ENCODE measurements around the gene PTP4A1.

Gene PTP4A1

GRCh38 chr6:63611560-63611959 is 39.3 kb downstream of the PTP4A1 start:
- TF ChIP-seq, protein P1, sequence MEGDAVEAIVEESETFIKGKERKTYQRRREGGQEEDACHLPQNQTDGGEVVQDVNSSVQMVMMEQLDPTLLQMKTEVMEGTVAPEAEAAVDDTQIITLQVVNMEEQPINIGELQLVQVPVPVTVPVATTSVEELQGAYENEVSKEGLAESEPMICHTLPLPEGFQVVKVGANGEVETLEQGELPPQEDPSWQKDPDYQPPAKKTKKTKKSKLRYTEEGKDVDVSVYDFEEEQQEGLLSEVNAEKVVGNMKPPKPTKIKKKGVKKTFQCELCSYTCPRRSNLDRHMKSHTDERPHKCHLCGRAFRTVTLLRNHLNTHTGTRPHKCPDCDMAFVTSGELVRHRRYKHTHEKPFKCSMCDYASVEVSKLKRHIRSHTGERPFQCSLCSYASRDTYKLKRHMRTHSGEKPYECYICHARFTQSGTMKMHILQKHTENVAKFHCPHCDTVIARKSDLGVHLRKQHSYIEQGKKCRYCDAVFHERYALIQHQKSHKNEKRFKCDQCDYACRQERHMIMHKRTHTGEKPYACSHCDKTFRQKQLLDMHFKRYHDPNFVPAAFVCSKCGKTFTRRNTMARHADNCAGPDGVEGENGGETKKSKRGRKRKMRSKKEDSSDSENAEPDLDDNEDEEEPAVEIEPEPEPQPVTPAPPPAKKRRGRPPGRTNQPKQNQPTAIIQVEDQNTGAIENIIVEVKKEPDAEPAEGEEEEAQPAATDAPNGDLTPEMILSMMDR (IDR thresholded peaks at IDR 0.05; ENCODE audit: borderline replicate concordance, insufficient read depth, low read depth, low read length): no peak
- no peak overlapping the region for H3K4me3 ChIP-seq (ENCODE audit: low read depth, low read length)

DNA sequence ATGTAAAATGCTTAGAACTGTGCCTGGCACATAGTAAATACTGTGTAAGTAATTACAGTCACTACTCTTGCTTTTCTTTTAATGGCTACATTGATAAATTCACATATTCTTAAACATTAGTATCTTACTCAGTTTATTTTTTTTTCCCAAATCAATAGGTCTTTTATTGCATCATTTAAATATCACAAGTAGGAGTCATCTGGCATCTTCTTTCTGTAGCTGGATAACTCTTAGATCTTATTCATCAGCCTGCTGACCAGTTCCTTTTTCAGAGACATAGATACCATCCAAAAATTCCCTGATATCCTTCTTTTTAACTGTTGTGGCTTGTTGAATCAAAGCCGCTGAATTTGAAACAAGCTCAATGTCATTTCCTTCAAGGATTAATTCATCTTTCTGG is 43.3 kb downstream of the PTP4A1 start:
- H3K4me3 ChIP-seq (ENCODE audit: low read depth, low read length): no peak overlapping the region
- TF ChIP-seq, protein P1 (IDR thresholded peaks at IDR 0.05; ENCODE audit: borderline replicate concordance, insufficient read depth, low read depth, low read length): no peak
